Stimulated activated CD8-positive, alpha-beta memory T cell treated with anti-CD3 and anti-CD28 coated beads, Interleukin-4, amount 100 ng/mL, for 4 hours (primary cell): ENCODE measurements around the gene HMCN2.
"Not testable (repeated sequence)": the region's sequence is repeated elsewhere in the genome, so short reads cannot be mapped to it uniquely, and the experiment has no call there.

Source experiments
- DNase-seq, 2 donors: peaks; one replicate each; pipeline ENCODE4 v3.0.0-alpha.2; 2020; ENCODE audit warnings: low read depth in 2 of 2, low spot score in 1 of 2

The HMCN2 gene

DNA sequence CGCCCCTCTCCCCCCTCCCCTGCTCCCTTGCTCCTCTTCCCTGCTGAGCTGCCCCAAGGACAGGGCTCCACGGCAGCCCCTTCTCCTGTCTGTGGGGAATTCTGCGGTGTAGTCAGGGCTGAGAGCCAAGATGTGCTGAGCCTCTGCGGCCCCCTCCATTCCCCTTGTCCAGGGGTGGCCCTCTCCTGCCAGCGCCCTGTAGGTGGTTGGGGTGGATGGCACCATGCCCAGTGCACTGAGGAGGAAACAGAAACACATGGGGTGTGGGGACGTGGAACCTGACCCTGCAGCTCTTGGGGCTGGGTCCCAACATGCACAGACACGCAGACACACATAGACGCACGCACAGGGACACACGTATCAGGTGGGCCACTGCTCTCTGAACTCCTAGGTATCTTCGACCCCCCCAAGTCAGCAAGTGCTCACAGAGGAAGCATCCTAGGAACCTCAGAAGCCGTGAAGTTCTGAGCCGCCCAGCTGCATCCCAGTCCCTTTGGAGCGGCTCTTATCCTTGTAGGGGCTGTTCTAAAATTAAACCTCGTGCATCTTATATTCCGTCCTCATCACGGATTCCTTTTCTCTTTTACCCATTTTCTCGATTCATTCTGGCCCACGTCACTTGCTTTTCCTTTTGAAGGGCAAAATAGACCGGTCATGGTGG is 64.8 kb downstream of the HMCN2 start:
- no peak for DNase-seq

GRCh38 chr9:130331061-130331460 is 65.5 kb downstream of the HMCN2 start:
- DNase-seq, result no peak

DNA sequence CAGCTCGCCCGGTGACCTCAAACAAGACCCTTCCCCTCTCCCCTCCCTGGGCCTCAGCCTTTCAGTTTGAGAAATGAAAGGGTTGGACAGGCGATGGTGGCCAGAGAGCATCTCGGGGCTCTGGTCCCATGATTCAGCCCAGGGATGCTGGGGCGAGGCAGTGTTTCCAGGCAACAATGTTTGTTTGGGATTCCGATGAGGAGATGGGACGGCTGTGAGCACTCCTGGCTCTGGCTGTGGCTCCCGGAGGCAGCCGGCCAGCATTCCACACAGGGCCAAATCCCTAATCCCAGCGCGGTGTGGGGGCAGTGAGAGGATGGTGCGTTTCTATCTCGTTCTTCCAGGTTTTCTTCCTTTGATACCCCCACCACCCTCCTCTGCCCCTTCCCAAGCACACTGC is 66.0 kb downstream of the HMCN2 start:
- no peak for DNase-seq

- no peak for DNase-seq
These were observed 66.9 kb downstream of the HMCN2 start for GRCh38 chr9:130332384-130332926.

- no peak for DNase-seq
These were observed 67.6 kb downstream of the HMCN2 start for GRCh38 chr9:130333041-130333711.

GRCh38 chr9:130333712-130334062 is 68.1 kb downstream of the HMCN2 start:
- no peak for DNase-seq

DNA sequence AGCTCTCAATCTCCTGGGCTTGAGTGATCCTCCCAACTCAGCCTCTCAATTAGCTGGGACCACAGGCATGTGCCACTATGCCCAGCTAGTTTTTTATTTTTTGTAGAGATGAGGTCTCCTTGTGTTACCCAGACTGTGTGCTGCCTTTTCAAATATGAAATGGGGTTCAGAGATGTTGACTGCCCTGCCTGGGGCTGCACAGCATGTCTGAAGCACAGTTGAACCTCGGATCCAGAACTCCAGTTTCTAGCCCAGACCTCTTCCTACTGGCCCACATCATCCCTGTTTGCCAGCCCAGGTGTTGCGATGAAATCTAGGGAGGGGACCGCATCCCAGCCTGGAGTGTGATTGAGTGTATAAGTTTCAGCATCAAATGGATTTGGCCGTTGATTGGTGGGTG is 69.4 kb downstream of the HMCN2 start:
- no peak for DNase-seq

GRCh38 chr9:130336027-130336610 is 70.6 kb downstream of the HMCN2 start:
- no peak for DNase-seq

DNA sequence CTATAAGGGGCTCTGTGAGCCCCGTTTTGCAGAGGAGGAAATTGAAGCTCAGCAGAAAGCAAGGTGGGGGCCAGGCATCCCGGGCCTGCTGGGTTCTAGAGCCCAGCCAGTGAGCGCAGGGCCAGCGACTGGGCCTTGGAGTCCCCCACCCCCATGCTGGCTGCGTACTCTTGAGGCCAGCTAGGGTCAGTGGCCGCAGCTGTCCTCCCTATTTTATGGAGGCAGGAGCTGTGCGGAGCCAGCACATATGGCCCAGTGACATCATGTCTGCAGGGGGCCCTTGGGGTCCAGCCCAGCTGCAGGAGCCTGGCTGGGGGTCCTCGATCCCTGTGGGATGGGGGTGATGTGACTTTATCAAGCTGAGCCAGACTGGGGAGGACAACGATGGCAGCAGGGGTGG is 71.3 kb downstream of the HMCN2 start:
- DNase-seq, result no peak

DNA sequence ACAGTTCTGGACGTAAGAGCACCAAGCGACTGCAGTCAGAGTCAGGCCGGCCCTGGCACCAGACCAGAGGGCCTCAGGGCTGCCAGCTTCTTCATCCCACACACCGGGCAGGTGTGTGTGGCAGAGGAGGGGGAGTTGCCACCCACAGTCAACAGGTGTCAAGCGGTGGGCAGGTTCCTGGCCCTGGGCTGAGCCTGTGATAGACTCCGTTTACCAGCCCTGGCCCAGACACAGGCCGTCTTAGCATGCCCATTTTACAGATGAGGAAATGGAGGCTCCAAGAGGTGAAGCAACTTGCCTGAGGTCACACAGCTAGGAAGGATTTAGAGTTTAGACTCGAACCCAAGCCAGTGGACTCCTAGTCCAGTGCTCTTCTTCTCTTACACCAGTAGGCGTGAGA is 71.8 kb downstream of the HMCN2 start:
- no peak for DNase-seq

DNA sequence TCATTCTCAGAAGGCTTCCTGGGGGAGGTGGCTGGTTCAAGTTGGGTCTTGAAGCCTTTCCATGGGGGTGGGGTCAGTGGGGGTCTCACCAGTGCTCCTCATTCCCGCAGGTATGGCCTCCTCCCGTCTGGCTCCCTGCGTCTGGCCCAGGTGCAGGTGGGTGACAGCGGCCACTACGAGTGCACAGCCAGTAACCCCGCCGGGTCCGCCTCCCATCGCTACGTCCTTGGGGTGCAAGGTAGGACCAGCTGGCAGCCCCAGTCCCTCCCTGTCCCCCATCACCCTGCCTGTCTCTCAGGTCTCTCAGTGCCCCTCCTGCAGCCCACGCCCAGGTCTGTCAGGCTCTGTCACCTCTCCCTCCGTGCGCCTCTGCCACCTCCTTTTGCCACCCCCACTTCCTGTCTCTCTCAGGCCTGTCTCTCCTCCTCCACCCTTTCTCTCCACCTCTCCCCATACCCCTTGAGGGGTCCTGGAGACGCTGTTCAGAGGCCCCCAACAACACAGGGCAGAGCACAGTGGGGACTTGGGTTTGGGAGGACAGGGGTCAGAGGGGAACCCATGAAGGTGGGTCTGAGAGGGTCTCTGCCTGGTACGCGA is 72.3 kb downstream of the HMCN2 start:
- DNase-seq, result no peak

DNA sequence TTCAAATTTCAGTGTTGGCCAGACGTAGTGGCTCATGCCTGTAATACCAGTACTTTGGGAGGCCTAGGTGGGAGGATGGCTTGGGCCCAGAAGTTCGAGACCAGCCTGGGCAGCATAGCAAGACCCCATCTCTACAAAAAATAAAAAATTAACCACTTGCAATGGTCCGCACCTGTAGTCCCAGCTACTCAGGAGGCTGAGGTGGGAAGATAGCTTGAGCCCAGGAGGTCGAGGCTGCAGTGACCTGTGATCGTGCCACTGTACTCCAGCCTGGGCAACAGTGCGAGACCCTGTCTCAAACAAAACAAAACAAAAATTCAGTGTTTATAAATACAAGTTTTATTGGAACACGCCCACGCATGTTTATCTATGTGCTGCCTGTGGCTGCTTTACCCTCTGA is 73.3 kb downstream of the HMCN2 start:
- not testable (repeated sequence) for DNase-seq

DNA sequence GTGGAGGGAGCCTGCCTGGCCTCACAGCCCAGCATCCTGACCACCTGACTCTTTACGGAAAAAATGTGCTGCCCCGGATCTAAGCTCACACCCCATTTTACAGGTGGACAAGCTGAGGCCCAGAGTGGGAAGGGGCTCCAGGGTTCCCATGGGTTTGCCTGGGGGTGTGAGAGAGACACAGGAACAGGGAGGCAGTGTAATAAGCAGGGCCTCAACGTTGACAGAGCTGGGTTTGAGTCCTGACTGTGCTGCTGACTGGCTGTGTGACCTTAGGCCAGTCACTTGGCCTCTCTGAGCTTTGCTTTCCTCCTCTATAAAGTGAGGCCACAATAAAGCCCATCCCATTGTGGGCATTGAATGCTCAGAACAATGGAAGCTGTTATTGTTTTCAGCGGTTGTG is 73.7 kb downstream of the HMCN2 start:
- no peak for DNase-seq

DNA sequence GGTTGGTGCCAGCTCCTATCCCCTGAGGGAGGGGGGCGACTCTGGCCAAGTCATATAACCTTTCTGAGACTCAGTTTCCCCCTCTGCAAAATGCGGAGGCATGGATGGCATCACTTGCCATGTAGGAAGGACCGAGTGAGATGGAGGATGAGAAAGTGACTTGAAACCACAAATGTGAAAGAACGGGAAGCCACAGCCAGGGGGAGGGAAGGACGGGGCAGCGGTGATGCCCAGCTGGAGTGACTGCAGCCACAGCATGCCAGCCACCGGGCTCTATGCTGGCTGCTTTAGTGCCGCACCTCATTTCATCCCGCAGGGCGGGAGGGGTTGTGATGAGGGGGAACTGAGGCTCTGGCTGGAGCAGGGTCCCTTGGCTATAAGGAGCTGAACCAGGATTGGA is 74.5 kb downstream of the HMCN2 start:
- DNase-seq, result no peak

- DNase-seq, result not testable (repeated sequence)
These were observed 75.0 kb downstream of the HMCN2 start for GRCh38 chr9:130340557-130340956.

- DNase-seq, result no peak
These were observed 75.6 kb downstream of the HMCN2 start for GRCh38 chr9:130341128-130341527.

DNA sequence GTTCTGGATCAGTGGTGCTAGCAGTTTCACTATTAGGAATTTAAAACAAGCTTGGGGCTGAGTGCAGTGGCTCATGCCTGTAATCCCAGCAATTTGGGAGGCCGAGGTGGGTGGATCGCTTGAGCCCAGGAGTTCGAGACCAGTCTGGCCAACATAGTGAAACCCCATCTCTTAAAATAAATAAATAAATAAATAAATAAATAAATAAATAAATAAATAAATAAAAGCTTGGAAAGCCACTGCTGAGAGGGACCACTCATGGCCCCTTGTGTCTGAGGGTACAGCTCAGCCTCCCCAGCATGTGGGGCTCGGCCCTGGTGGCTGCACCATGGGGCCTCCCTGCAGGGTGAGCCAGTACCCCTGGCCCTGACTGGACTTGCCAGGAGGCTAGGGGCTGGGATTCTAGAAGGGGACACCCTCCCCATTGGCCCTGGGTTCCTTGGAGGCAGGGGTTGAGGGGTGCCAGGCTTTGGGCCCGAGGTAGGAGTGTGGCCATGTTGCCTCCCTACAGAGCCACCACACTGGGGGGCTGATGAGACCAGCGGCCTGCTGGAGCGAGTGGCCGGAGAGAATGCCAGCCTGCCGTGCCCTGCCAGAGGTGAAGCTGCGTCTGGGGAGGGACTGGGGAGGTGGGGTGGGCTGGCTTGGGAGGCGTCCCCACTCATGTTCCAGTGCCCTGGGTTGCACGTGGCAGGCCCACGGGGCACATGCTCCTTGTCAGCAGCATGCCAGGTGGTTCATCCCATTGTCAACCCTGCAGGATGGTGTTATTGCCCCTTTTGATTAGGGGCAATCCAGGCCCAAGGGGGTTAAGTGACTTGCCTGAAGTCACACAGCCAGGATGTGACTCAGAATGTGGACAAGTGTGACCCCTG is 76.5 kb downstream of the HMCN2 start:
- DNase-seq, result no peak

GRCh38 chr9:130342714-130343085 is 77.1 kb downstream of the HMCN2 start:
- DNase-seq, result no peak

DNA sequence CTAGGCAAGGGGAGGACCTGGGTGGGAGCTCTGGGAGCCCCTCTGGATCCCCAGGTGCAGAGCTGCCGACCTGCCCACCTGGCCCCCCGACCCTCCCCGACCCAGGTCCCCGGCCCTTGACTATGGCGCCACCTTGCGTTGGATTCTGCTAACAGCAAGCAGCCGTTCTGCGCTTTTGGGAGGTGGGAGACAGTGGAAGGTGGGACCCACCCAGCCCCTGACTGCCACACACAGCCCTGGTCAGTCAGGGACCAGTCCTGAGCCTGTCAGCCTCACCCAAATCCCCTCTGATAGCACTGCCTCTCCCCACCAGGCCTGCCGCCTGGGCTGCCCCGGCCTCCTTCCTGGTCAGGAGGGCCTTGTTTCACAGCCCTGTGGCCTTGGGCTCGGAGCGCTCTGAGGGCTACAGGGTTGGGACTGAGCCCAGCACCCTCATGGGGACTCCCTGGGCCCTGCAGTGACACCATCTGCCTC is 77.9 kb downstream of the HMCN2 start:
- no peak for DNase-seq

- DNase-seq, result no peak
These were observed 78.8 kb downstream of the HMCN2 start for GRCh38 chr9:130344366-130344765.
